Measurements from ENCODE around the gene FNDC1. TPM values are rescaled to one million over a fixed set of nuclear protein-coding genes. Genes with fewer than 3 reads are reported as not detected.

Gene FNDC1
- total and polyA plus RNA-seq, 2 of the 13 experiments (the other 11 are each of a cell fraction or from before 2014, with no cell fraction given) = not detected

- H3K9me3 ChIP-seq (ENCODE audit: low read length) = no peaks in the 10 kb centered on the region
- no peak overlapping the region for H2AFZ ChIP-seq (ENCODE audit: low read length)
- H4K20me1 ChIP-seq (ENCODE audit: insufficient read depth, low read length) = no peaks in the 10 kb centered on the region
- BruUV-seq (replicated peaks) = no TSS peak
- no peak overlapping the region for H3K4me3 ChIP-seq (replicated peaks in 1 of 3; ENCODE audit: insufficient read depth in 1 of 3, low read depth in 2 of 3, low read length in 3 of 3)
- no peak overlapping the region for H3K9ac ChIP-seq (ENCODE audit: insufficient read depth, low read depth, low read length)
- no peak overlapping the region for H3K4me2 ChIP-seq (ENCODE audit: low read depth, low read length)
- FAIRE-seq = no peak
- POLR2A ChIA-PET = no interaction called here
- peaks cover 0 to 43% of the 10 kb centered on the region in 2 experiments; a peak in 2 of 5 replicates for H3K27me3 ChIP-seq (ENCODE audit: control insufficient read depth in 1 of 2, insufficient read depth in 2 of 2, low read length in 2 of 2)
- CTCF ChIA-PET (ENCODE audit: low intra/inter-chr PET ratio, low total read pairs) = no interaction called here
- intact Hi-C loops (cut with micrococcal nuclease; ENCODE audit: unreplicated experiment) = no loop called here
- H3K36me3 ChIP-seq (replicated peaks in 1 of 2; ENCODE audit: control insufficient read depth in 1 of 2, insufficient read depth in 2 of 2, low read length in 2 of 2) = no peaks in the 10 kb centered on the region
- in situ Hi-C loops (cut with HindIII; ENCODE audit: extremely low pct_ligation_motif_present, low pct_unique_long_range_greater_than_20kb) = no loop called here
- H3K79me2 ChIP-seq (ENCODE audit: insufficient read depth, low read length) = no peaks in the 10 kb centered on the region
- 15% methylated on average over 6 of the region's 6 CpGs for WGBS (ENCODE audit: low lambda C conversion rate)
- no peak for DNase-seq (ENCODE audit: low spot score)
- no peak overlapping the region for H3K27ac ChIP-seq (ENCODE audit: extremely low read length, insufficient read depth, low read length)
- no peak for ATAC-seq
- H3K4me1 ChIP-seq (ENCODE audit: insufficient read depth, low read length) = no peaks in the 10 kb centered on the region
- no peak for TF ChIP-seq ZBTB49 (CRISPR knock-in tag; IDR thresholded peaks at IDR 0.05; ENCODE audit: borderline replicate concordance)
- TF ChIP-seq ATF5 (CRISPR knock-in tag; IDR thresholded peaks at IDR 0.05; ENCODE audit: low read depth) = no peak
- no peak for TF ChIP-seq ZNF143 (CRISPR knock-in tag; IDR thresholded peaks at IDR 0.05)
- TF ChIP-seq MYPOP (CRISPR knock-in tag; IDR thresholded peaks at IDR 0.05) = no peak
- no peak for TF ChIP-seq ZFAT (CRISPR knock-in tag; conservative IDR thresholded peaks at IDR 0.05)
- no peak for TF ChIP-seq ZNF318 (CRISPR knock-in tag; IDR thresholded peaks at IDR 0.05)
- no peak for TF ChIP-seq ZNF878 (CRISPR knock-in tag; IDR thresholded peaks at IDR 0.05)
- TF ChIP-seq ARID3A (IDR thresholded peaks at IDR 0.05; ENCODE audit: low read depth, low read length) = no peak
These were observed 20.6 kb upstream of the FNDC1 start for GRCh38 chr6:159148641-159149040.
